Right ventricle myocardium superior (tissue), 1 donor: ENCODE measurements around the gene DSCAML1. TPM values are rescaled to one million over a fixed set of nuclear protein-coding genes. Genes with fewer than 3 reads are reported as not detected.
A peak's percentile ranks its signal among the peaks of the same experiment; 100 is the strongest.

ENCODE experiments used
- ATAC-seq: fragments of 200-7000 bp; cut with Tn5 transposase; one replicate; pipeline ENCODE4 v1.9.1; 2020; ENCODE audit warnings: mild to moderate bottlenecking; ENCODE audit not compliant: poor library complexity
- DNase-seq: peaks from one replicate; pipeline ENCODE4 v3.0.0-alpha.2; 2020
- intact Hi-C: fragments of 100-400 bp; cut with DNase I; formaldehyde crosslinking; loops from one replicate; pipeline ENCODE4 v1.11.2; 2022
- long read RNA-seq: library from polyadenylated mRNA; unstranded; transcript quantifications from one replicate; pipeline ENCODE4 v2.0.0, GENCODE V29; 2021
- total RNA-seq: library from RNA; stranded (reverse); fragmentation: NEBNext Ultra II Directional; extraction: Animal tissue kit (Norgen Biotek cat#: 25700); gene quantifications from one replicate; pipeline ENCODE4 v1.2.1, GENCODE V29; 2021
- donor health status: DM: no; HTN: yes; CAD: no; lungs with severe emphysema.

The DSCAML1 gene, protein sequence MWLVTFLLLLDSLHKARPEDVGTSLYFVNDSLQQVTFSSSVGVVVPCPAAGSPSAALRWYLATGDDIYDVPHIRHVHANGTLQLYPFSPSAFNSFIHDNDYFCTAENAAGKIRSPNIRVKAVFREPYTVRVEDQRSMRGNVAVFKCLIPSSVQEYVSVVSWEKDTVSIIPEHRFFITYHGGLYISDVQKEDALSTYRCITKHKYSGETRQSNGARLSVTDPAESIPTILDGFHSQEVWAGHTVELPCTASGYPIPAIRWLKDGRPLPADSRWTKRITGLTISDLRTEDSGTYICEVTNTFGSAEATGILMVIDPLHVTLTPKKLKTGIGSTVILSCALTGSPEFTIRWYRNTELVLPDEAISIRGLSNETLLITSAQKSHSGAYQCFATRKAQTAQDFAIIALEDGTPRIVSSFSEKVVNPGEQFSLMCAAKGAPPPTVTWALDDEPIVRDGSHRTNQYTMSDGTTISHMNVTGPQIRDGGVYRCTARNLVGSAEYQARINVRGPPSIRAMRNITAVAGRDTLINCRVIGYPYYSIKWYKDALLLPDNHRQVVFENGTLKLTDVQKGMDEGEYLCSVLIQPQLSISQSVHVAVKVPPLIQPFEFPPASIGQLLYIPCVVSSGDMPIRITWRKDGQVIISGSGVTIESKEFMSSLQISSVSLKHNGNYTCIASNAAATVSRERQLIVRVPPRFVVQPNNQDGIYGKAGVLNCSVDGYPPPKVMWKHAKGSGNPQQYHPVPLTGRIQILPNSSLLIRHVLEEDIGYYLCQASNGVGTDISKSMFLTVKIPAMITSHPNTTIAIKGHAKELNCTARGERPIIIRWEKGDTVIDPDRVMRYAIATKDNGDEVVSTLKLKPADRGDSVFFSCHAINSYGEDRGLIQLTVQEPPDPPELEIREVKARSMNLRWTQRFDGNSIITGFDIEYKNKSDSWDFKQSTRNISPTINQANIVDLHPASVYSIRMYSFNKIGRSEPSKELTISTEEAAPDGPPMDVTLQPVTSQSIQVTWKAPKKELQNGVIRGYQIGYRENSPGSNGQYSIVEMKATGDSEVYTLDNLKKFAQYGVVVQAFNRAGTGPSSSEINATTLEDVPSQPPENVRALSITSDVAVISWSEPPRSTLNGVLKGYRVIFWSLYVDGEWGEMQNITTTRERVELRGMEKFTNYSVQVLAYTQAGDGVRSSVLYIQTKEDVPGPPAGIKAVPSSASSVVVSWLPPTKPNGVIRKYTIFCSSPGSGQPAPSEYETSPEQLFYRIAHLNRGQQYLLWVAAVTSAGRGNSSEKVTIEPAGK (N-terminal part only)
- total RNA-seq, result 0.83 TPM
- long read RNA-seq, result 0 reads

GRCh38 chr11:117796872-117797529 lies at the start of gene DSCAML1:
TSS of gene DSCAML1 (minus strand) at chr11:117797216. CDS start at chr11:117797079, 137 bp downstream.
- ATAC-seq, result peak; percentile 85
- intact Hi-C loops, result no loop called here

GRCh38 chr11:117843666-117844484 lies 46.9 kb upstream of the DSCAML1 start:
- DNase-seq, result peak; percentile 91
- peak; percentile 84 for ATAC-seq
- intact Hi-C loops, result loop anchor here (1.0 to 10.0 kb wide), 3 partner anchors 63 to 211 kb away; no protein-coding TSS in a partner anchor

More at GRCh38 chr11:117796872-117797529, at the start of gene DSCAML1:
- peak; percentile 57 for DNase-seq

DNA sequence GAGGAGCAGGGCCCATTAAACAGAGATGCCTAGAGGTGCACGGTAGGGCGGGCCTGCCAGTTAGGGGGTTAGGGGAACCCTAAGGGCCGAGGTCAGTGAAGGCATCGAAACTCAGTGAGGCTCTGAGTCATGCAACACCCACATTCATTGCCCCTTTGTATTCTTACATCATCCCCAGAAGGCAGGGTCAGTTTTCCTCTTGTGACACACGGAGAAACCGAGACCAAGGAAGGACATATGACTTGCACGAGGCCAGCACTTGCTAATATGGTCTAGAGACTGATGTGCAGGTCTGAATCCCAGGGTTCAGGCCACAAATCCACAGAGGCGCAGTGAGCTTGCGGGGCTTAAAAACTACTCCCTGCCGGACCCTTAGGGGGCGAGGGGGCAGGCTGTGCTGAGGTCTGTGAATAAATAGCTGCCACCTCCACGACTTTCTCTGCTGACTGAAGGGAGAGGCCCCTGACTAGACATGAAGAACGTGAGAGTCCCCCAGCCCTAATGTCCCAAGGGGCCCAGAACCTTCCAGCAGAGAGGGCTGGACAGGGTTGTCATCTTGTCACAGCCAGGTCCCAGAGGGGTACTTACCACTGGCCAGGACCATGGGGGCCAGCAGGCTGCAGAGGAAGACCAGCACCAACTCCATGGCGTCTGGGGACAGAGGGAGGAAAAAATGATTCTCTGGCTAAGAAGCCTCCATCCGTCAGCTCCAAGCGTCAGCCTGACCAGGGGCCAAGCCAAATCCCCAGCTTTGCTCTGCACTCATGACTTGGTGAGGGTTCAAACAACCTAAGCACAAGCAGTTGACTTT lies 45.3 kb upstream of the DSCAML1 start:
- ATAC-seq, result peak; percentile 41
- no peak for DNase-seq
- intact Hi-C loops, result loop anchor here (5.0 to 10.0 kb wide), 2 partner anchors 65 to 212 kb away; no protein-coding TSS in a partner anchor

DNA sequence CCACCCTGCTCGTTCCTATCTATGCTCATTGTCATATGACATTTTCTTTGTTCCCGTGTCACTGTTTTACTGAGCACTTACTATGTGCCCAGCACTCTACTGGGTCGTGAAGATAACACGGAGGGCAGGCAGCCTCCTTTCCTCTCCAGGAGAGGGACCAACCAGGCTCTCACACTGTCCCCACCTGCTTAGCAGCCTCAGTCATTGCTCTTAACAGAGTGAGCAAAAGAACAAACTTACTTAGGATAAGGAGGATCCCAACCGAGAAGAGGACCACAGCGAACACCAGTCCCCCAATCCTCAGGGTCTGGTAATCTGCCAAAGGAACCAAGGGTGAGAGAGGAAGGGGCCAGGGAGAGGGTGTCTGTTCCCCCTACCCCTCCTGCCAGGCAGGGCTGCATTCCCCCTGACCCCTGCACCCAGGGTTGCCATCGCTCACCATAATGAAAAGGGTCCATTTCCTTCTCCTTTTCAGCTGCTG lies 44.6 kb upstream of the DSCAML1 start:
- ATAC-seq, result no peak
- intact Hi-C loops, result loop anchor here (5.0 to 10.0 kb wide), 2 partner anchors 66 to 213 kb away; no protein-coding TSS in a partner anchor
- no peak for DNase-seq

DNA sequence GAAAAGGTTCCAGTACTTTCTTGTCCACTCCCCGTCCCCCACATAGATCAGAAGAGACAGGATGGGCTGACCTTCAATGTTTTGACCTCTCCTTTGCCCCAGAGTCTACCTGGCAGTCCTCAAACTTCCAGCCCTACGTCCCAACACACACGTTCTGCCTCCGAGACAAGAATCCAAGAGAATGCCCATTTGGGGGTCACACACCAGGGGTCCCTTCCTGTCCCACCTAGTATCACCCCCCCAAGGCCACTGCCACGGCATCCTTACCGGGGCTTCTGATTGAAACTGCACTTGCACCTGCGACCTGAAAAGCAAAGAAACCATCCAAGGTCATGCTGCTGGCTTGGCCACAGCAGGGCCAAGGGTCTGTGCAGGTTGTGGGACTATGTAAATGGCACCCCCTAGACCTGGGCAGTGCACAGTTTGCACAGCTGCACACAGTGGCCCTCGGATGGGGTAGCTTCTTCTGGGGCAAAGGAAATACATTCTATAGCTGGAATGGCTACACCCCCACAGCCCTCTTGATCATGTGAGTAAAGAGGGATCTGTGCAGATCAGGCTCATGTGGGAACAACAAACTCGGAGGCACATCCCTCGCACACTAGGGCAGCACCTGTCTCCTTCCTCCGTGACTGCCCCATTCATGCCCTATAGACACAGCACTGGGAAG lies 44.0 kb upstream of the DSCAML1 start:
- intact Hi-C loops, result loop anchor here (5.0 to 10.0 kb wide), 2 partner anchors 66 to 214 kb away; no protein-coding TSS in a partner anchor
- DNase-seq (no peak), ATAC-seq (no peak)

- DNase-seq (no peak), ATAC-seq (no peak)
- intact Hi-C loops, result loop anchor here (5.0 to 10.0 kb wide), 2 partner anchors 67 to 215 kb away; no protein-coding TSS in a partner anchor
Observed at GRCh38 chr11:117839936-117840813, 43.2 kb upstream of the DSCAML1 start.

- intact Hi-C loops, result no loop called here
- DNase-seq (no peak), ATAC-seq (no peak)
Observed at GRCh38 chr11:117839380-117839881, 42.4 kb upstream of the DSCAML1 start.

GRCh38 chr11:117838901-117839300 lies 41.9 kb upstream of the DSCAML1 start:
- intact Hi-C loops, result no loop called here
- ATAC-seq (no peak), DNase-seq (no peak)

DNA sequence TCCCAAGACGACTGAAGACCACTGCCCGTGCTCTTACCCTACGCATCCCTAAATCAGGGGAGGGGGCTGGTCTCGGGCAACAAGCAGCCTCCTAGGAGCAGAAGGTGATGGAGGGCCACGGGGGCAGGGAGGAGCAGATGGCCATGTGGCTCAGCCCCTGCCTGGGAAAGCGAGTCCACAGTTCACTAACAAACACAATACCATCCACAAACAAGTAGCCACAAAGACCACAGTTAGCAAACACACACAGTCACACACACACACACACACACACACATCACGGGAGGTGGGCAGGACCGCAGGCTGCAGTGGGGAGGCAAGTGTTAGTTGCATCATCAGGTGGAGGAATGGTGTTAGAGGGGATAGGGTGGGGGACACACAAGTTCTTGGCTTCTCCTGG lies 40.8 kb upstream of the DSCAML1 start:
- DNase-seq (no peak), ATAC-seq (no peak)
- intact Hi-C loops, result no loop called here

- intact Hi-C loops, result no loop called here
- peak; percentile 29 for DNase-seq
- ATAC-seq, result no peak
Observed at GRCh38 chr11:117837070-117837776, 40.2 kb upstream of the DSCAML1 start.

DNA sequence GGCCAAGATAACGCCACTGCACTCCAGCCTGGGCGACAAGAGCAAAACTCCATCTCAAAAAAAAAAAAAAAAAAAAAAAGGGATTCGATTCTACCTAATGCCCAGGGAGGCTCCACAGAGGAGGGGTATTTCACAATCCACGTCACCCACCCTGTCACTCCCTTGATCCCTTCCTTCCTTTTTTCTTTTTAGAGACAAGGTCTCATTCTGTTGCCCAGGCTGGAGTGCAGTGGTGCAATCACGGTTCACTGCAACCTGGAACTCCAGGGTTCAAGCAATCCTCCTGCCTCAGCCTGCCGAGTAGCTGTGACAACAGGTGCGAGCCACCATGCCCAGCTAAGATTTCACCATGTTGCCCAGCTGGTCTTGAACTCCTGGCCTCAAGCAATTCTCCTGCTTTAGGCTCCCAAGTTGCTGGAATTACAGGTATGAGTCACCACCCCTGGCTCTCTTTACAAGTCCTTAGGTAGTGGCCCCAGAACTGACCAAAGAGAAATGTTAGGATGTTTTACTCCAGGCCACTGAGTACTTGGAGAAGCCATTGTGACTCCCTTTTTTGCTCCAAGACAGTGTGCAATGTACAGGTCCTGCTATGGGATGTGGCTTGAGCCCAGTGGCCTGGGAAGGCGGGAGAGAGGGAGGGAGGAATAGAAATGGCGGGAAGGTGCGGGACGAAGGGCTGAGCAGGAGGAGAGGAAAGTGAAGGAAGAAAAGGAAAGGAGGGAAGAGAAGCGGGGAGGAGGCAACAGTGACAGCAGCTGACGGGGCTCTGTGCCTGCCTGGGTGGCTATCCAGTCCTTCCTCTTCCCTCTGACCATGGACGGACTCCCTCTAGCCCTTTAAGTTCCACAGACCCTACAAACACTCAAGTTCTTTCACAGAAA lies 39.3 kb upstream of the DSCAML1 start:
- DNase-seq, result peak; percentile 27
- ATAC-seq, result peak; percentile 26
- intact Hi-C loops, result no loop called here

- intact Hi-C loops, result no loop called here
- DNase-seq (no peak), ATAC-seq (no peak)
Observed at GRCh38 chr11:117835576-117835975, 38.6 kb upstream of the DSCAML1 start.

GRCh38 chr11:117834838-117835443 lies 37.9 kb upstream of the DSCAML1 start:
- ATAC-seq (no peak), DNase-seq (peak; percentile 13)
- intact Hi-C loops, result no loop called here
